Posterior vena cava (tissue), 2 donors: Measurements from ENCODE around the gene PRDM16. TPM values are rescaled to one million over a fixed set of nuclear protein-coding genes. Genes with fewer than 3 reads are reported as not detected.

Source experiments
- DNase-seq: peaks from one replicate; pipeline ENCODE4 v3.0.0-alpha.2; 2020; ENCODE audit warnings: low spot score
- intact Hi-C, 2 donors: fragments of 100-400 bp; cut with DNase I; formaldehyde crosslinking; loops; one replicate each; pipeline versions ENCODE4 v1.14.1 to v1.14.2; 2022 to 2023
- total RNA-seq, 2 donors: library from RNA; stranded (reverse); fragmentation: NEBNext Ultra II Directional; extraction: Animal tissue kit (Norgen Biotek cat#: 25700); gene quantifications; one replicate each; pipeline ENCODE4 v1.2.1, GENCODE V29; 2021
- donor health status: DM: yes; HTN: yes; CAD: no.
- donor health status: DM: yes; HTN: yes; CAD: no.

PRDM16 gene
- total RNA-seq, 2 donors from 2014 or later = 15.8 to 21.1 TPM

GRCh38 chr1:3321559-3322449 is 252.8 kb downstream of the PRDM16 start:
- DNase-seq = no peak
- intact Hi-C loops = no loop called here

DNA sequence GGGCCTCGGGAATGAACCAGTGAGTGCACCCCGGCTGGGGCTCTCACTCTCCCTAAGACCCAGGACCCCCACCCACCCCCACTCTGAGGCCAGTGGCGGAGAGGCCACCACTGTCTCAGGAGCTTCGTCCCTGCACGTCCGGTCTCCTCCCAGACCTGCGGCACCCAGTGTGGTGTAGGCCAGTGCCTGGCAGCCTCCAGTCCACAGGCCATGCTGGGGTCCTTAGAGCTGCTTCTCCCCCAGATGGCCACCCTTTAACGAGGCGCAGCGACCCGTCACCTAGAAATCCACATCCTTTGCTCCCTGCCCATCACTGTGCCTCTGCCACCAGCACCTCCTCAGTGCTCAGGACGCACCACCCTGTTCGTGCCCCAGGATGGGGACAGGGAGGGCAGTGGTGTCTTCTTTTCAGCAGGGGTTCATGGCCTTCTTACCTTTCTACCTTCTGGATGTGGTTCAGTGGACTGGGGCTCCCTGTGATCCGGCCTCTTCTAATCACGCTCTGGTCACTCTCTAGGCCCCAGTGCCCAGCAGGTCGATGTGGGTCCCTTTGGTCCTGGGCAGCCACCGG is 253.5 kb downstream of the PRDM16 start:
- no peak for DNase-seq
- intact Hi-C loops = no loop called here

DNA sequence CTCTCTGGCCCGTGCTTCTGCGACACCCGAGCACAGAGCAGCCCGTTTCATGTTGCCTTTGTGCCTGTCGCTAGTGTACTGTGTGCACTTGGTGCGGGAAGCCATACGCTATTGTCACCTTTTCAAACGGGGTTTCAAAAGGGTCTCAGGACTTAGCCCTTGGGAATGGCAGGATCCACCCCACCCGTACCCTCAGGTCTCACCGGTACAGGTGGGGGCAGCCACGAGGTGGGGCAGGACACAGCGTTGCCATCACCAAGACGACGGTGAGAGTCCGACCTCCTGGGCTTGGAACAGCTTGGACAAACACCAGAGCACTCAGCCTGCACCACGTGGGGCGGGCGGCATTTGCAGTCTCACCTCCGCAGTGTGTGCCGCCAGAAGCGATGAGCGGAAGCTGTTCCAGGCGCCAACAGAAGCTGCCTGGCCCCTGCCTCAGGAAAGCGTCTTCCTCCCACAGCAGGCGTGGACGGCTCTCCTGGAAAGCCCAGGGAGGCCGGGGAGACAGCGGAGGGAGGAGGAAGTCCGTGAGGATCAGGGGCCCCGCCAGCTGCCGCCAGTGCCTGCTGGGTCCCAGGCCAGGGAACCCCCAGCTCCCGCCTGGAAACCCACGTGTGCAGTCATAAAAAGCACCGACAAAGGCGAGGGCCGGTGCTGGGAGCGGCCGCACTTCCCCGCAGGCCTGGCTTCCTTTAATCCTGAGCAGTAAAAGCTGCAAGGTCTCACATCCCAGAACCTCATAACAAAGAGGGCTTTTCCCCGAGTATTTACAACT is 254.2 kb downstream of the PRDM16 start:
- no peak for DNase-seq
- intact Hi-C loops = no loop called here

DNA sequence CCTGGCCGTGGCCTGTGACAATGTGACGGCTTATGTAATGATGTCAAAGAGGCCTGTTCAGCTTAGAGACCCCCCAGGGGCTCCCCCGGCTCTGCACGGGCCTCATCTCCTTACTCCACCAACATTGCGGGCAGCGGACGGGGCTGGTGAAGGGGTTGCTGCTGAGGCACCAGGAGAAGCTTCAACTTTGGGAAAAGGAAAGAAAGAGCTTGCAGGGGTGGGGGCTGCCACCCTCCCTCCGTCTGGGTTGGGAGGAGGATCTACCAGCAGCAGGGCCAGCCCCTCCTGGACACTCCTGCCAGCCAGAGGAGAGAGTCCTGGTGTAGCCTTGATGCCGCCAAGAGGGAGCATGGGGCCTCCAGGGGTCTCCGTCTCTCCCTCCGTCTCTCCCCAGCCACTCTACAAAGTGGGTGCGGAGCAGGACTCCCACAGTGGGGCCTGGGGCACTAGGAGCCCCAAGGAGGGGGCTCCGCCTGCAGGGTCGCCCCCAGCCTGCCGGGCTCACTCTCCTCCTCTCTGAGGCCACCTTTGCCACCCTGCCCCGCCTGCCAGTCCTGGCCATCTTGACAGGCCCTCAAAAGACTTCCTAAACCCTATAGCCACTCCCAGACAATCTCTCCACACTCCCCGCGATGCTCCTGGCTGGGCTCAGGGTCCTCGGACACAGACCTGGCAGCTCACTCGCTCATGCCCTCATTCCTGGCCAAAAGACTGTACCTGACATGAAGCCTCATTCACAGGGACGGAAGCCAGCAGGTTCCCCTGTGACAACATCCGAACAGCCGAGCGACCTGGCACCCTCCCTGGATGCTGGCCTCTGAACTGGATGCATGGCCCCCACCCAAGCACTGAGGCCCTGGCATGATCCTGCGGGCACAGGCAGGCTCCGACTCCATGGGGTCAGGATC is 255.0 kb downstream of the PRDM16 start:
- intact Hi-C loops = no loop called here
- no peak for DNase-seq

GRCh38 chr1:3324704-3325535 is 255.9 kb downstream of the PRDM16 start:
- intact Hi-C loops = no loop called here
- no peak for DNase-seq

- DNase-seq = no peak
- intact Hi-C loops = no loop called here
Measured at GRCh38 chr1:3326516-3327388, 257.7 kb downstream of the PRDM16 start.

DNA sequence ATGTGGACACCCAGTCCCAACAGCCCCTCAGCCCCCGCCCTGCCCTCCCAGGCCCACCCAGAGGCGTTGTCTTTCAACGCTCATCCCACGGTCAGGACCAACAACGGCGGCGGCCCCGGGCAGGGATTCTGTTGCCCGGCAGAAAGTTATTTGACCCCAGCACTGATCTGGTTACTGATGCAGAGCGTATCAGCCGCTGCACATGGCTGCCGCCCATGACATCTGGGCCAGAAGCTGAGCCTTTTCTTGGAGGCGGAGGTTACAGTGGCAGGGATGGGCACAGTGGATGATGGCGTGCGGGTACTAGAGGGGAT is 258.3 kb downstream of the PRDM16 start:
- intact Hi-C loops = no loop called here
- no peak for DNase-seq

DNA sequence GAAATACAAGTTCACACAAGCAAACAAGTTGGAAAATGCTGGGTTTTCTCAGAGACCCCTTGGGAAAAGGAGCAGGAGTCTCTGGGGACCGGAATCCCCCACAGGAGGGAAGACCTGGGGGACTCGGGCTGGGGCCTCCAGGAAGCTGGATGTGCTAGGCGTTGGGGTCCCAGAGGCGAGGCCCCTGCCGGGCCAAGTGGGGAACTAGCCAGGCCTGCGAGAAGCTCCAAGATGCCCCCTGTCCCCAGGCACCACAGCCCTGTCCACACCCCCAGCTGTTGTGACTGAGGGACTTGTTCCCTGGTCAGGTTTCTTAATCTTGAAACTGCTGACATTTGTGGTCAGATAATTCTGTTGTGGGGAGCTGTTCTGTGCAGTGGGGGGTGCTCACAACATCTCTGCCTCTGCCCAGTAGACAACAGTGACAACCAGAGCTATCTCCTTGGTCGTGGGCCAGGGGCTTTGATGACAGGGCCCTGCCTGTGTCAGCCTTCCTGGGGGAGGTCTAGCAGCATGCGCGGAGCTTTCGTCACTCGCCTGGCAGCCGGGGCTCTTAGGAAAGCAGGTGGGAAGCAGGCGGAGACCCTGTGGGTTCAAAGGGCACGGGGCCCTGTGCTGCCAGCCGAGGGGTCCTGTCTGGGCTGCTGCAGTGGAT is 259.1 kb downstream of the PRDM16 start:
- intact Hi-C loops = no loop called here
- DNase-seq = no peak

GRCh38 chr1:3329640-3330281 is 260.8 kb downstream of the PRDM16 start:
- intact Hi-C loops = no loop called here
- no peak for DNase-seq

DNA sequence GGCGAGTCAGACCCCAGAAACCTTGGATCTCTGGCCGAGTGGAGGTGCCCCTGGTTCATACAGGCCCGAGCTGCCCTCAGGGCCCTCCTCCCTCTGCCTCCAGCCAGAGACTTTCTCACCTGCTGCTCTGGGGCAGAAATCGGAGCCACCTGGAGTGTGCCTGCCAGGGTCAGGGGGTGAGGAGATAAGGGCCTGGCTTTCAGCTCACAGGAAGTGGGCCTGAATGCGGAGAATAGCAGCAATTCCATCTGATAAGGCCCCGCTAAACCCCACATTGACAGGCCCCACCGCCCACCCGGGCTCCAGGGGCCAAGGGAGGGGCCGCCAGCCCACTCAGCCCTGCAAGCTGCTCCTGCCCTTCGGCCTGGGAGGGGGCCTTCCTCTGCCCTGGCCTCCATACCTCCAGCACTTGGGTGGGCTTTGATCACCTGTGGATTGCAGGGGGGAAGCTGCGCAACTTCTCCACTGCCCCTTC is 261.8 kb downstream of the PRDM16 start:
- intact Hi-C loops = no loop called here
- no peak for DNase-seq

GRCh38 chr1:3331564-3331963 is 262.6 kb downstream of the PRDM16 start:
- DNase-seq = no peak
- intact Hi-C loops = no loop called here

DNA sequence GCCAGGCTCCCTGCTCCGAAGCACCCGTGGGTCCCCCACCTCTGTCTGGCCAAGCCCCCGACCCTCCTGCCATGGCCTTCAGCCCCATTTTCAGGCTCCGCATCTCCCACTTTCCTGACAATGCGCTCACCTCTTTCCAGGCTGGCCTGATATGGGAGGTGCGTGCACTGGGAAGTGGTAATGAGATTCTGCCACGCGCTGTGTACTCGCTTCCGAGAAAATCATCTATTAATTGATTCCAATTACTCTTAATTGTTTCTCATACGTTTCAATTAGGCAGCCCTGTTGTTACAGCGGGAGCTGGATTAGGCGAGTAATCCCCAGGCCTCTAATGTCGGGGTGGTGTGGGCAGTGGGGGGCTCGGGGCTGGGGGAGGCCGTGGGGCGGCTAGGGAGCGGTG is 263.0 kb downstream of the PRDM16 start:
- no peak for DNase-seq
- intact Hi-C loops = no loop called here

GRCh38 chr1:3332662-3333061 is 263.7 kb downstream of the PRDM16 start:
- intact Hi-C loops = no loop called here
- DNase-seq = no peak

DNA sequence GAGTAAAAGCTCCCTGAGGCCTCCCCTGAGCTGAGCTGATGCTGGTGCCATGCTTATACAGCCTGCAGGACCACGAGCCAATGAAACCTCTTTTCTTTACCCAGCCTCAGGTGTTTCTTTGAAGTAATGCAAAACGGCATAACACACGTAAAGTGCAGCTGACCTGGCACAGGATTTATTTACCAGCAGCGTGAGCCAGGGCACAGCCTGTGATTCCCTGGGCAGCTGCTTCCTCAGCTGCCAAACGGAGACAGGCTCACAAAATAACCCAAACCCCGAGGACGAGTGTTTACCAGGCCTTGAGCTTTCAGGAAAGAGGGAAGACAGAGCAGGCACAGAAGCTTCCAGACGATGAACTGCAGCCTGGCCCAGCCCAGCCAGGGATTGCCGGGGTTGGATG is 264.9 kb downstream of the PRDM16 start:
- DNase-seq = no peak
- intact Hi-C loops = no loop called here

GRCh38 chr1:3334366-3334765 is 265.4 kb downstream of the PRDM16 start:
- intact Hi-C loops = no loop called here
- no peak for DNase-seq

DNA sequence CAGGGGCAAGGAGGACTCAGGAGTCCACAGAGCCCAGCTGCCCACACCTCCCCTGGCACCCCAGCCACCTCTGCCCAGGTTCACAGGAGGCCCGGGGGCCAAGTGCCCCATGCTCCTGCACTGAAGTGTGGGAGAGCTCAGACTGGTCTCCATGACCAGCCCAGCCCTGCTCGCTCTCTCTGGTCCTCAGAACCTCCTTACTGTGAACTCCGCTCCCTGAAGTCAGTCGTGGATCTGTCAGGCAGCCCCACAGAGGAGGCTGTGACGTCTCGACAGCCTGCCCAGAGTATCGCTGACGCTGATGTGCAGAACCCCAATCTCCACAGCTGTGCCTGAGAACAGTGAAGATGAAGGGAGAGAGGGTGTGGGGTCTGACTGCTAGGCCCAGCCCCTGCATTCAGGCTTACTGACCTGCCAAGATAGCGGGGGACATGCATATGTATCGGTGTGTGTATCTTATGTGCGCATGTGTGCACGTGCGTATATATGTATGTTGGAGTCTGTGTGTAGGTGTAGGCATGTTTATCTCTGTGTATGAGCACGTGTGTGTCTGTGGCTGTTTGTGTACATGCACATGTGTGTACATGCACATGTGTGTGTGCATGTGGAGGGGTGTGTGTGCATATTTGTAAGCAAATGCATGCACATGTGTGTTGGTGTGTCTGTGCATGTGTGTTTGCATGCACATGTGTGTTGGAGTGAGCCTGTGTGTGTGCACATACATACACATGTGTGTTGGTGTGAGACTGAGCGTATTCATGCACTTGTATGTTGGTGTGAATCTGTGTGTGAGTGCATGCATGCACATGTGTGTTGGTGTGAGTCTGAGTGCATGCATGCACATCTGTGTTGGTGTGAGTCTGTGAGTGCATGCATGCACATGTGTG is 267.0 kb downstream of the PRDM16 start:
- DNase-seq = no peak
- intact Hi-C loops = no loop called here
